Endodermal cell (in vitro differentiated cells): ENCODE results near the gene WASF2. TPM values are rescaled to one million over a fixed set of nuclear protein-coding genes. Genes with fewer than 3 reads are reported as not detected.
A peak's percentile ranks its signal among the peaks of the same experiment; 100 is the strongest.

Source experiments
- DNase-seq: peaks from one replicate; pipeline ENCODE4 v3.0.0-alpha.2; 2017
- H3K27ac ChIP-seq: 2 replicates; pipeline ENCODE4 v1.5.1; 2013; ENCODE audit warnings: mild to moderate bottlenecking, low read depth, low read length, moderate library complexity
- H3K27me3 ChIP-seq: 2 replicates; pipeline ENCODE4 v1.6.1; 2013; ENCODE audit warnings: mild to moderate bottlenecking, low read length, moderate library complexity; ENCODE audit not compliant: insufficient read depth, control insufficient read depth, poor library complexity, severe bottlenecking
- H3K36me3 ChIP-seq: 2 replicates; pipeline ENCODE4 v1.7.0; 2013; ENCODE audit warnings: mild to moderate bottlenecking, low read length, moderate library complexity; ENCODE audit not compliant: control insufficient read depth, insufficient read depth
- H3K4me1 ChIP-seq: one replicate; pipeline ENCODE4 v1.7.0; 2013; ENCODE audit warnings: low read length; ENCODE audit not compliant: control insufficient read depth, insufficient read depth
- H3K4me3 ChIP-seq: 2 replicates; pipeline ENCODE4 v1.5.1; 2013; ENCODE audit warnings: mild to moderate bottlenecking, low read length, moderate library complexity
- H3K9ac ChIP-seq: 2 replicates; pipeline ENCODE4 v1.6.1; 2013; ENCODE audit warnings: mild to moderate bottlenecking, low read length, moderate library complexity; ENCODE audit not compliant: poor library complexity, severe bottlenecking; ENCODE audit errors: extremely low read depth
- H3K9me3 ChIP-seq: 2 replicates; pipeline ENCODE4 v1.6.1; 2013; ENCODE audit warnings: mild to moderate bottlenecking, low read length, moderate library complexity; ENCODE audit not compliant: control insufficient read depth
- H3K27ac Mint-ChIP-seq: 2 replicates; pipeline ENCODE4 v1.8.0; 2020; ENCODE audit warnings: mixed read lengths
- H3K27me3 Mint-ChIP-seq: 2 replicates; pipeline ENCODE4 v1.8.0; 2021; ENCODE audit warnings: mild to moderate bottlenecking, mixed read lengths; ENCODE audit not compliant: insufficient read depth
- H3K36me3 Mint-ChIP-seq: 2 replicates; pipeline ENCODE4 v1.8.0; 2020; ENCODE audit warnings: low read depth, mixed read lengths
- H3K4me1 Mint-ChIP-seq: 2 replicates; pipeline ENCODE4 v1.8.0; 2020; ENCODE audit warnings: mixed read lengths
- H3K4me3 Mint-ChIP-seq: 2 replicates; pipeline ENCODE4 v1.8.0; 2020; ENCODE audit warnings: mild to moderate bottlenecking, moderate library complexity, mixed read lengths
- H3K9me3 Mint-ChIP-seq: 2 replicates; pipeline ENCODE4 v1.8.0; 2020; ENCODE audit warnings: mild to moderate bottlenecking, mixed read lengths
- WGBS, 2 experiments: methylation state at CpG; one replicate each; pipeline versions ENCODE4 v1.1.5 to v1.1.7; 2013; ENCODE audit warnings: missing lambda C conversion rate in 2 of 2, mixed read lengths in 1 of 2; ENCODE audit not compliant: insufficient coverage in 1 of 2, insufficient read length in 1 of 2; 5-methylcytosine and 5-hydroxymethylcytosine counted together
- total RNA-seq, 2 donors: library from RNA; stranded (reverse); fragmentation: NEBNext Ultra II Directional in 1 of 2; extraction: Animal tissue kit (Norgen Biotek cat#: 25700) in 1 of 2; gene quantifications; 2 replicates in 1 of 2; 3 replicates in 1 of 2; pipeline ENCODE4 v1.2.1, GENCODE V29; 2021
- TF ChIP-seq, protein P1 (sequence below): fragments of 200-600 bp; sonication (generic); conservative IDR thresholded peaks from 2 replicates; pipeline ENCODE4 v1.5.0; 2021; ENCODE audit warnings: antibody characterized with exemption, mild to moderate bottlenecking

WASF2 gene
- total RNA-seq, 2 donors from 2014 or later, result 90.0 to 98.8 TPM

GRCh38 chr1:27366113-27366410 lies 123.9 kb downstream of the WASF2 start:
- no peak overlapping the region for H3K9ac ChIP-seq
- H3K9me3 Mint-ChIP-seq, result no peaks in the 10 kb centered on the region
- TF ChIP-seq, protein P1, sequence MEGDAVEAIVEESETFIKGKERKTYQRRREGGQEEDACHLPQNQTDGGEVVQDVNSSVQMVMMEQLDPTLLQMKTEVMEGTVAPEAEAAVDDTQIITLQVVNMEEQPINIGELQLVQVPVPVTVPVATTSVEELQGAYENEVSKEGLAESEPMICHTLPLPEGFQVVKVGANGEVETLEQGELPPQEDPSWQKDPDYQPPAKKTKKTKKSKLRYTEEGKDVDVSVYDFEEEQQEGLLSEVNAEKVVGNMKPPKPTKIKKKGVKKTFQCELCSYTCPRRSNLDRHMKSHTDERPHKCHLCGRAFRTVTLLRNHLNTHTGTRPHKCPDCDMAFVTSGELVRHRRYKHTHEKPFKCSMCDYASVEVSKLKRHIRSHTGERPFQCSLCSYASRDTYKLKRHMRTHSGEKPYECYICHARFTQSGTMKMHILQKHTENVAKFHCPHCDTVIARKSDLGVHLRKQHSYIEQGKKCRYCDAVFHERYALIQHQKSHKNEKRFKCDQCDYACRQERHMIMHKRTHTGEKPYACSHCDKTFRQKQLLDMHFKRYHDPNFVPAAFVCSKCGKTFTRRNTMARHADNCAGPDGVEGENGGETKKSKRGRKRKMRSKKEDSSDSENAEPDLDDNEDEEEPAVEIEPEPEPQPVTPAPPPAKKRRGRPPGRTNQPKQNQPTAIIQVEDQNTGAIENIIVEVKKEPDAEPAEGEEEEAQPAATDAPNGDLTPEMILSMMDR, result no peak

GRCh38 chr1:27365372-27366112 lies 124.4 kb downstream of the WASF2 start:
- H3K36me3 Mint-ChIP-seq, result no peaks in the 10 kb centered on the region
- no peaks in the 10 kb centered on the region for H3K9me3 ChIP-seq
- H3K27ac Mint-ChIP-seq, result peak overlapping the region; percentile 85
- TF ChIP-seq, protein P1, result no peak
- peak overlapping the region; percentile 70 for H3K4me3 Mint-ChIP-seq
- H3K4me3 ChIP-seq, result peak overlapping the region; percentile 88
- WGBS, 2 experiments, result 9 to 27% methylated on average over 12 to 40 of the region's 40 CpGs
- H3K9ac ChIP-seq, result no peak overlapping the region
- H3K4me1 Mint-ChIP-seq, result peaks cover 12% of the 10 kb centered on the region
- peak; percentile 97 for DNase-seq
- H3K9me3 Mint-ChIP-seq, result no peaks in the 10 kb centered on the region
- peak overlapping the region; percentile 59 for H3K27ac ChIP-seq
- no peaks in the 10 kb centered on the region for H3K4me1 ChIP-seq
- no peaks in the 10 kb centered on the region for H3K36me3 ChIP-seq
- peaks cover 15% of the 10 kb centered on the region for H3K27me3 ChIP-seq
- H3K27me3 Mint-ChIP-seq, result peaks cover 31% of the 10 kb centered on the region

More at GRCh38 chr1:27366113-27366410, 123.9 kb downstream of the WASF2 start:
- peaks cover 10% of the 10 kb centered on the region for H3K27me3 ChIP-seq
- no peaks in the 10 kb centered on the region for H3K4me1 ChIP-seq
- no peaks in the 10 kb centered on the region for H3K9me3 ChIP-seq
- peak overlapping the region; percentile 70 for H3K4me3 Mint-ChIP-seq
- peak overlapping the region; percentile 88 for H3K4me3 ChIP-seq
- H3K27me3 Mint-ChIP-seq, result peaks cover 25% of the 10 kb centered on the region
- H3K27ac Mint-ChIP-seq, result peak overlapping the region; percentile 85
- H3K27ac ChIP-seq, result peak overlapping the region; percentile 59
- peak; percentile 95 for DNase-seq
- 0% methylated on average over 5 to 30 of the region's 30 CpGs for WGBS, 2 experiments
- no peaks in the 10 kb centered on the region for H3K36me3 ChIP-seq
- H3K36me3 Mint-ChIP-seq, result no peaks in the 10 kb centered on the region
- peaks cover 12% of the 10 kb centered on the region for H3K4me1 Mint-ChIP-seq

DNA sequence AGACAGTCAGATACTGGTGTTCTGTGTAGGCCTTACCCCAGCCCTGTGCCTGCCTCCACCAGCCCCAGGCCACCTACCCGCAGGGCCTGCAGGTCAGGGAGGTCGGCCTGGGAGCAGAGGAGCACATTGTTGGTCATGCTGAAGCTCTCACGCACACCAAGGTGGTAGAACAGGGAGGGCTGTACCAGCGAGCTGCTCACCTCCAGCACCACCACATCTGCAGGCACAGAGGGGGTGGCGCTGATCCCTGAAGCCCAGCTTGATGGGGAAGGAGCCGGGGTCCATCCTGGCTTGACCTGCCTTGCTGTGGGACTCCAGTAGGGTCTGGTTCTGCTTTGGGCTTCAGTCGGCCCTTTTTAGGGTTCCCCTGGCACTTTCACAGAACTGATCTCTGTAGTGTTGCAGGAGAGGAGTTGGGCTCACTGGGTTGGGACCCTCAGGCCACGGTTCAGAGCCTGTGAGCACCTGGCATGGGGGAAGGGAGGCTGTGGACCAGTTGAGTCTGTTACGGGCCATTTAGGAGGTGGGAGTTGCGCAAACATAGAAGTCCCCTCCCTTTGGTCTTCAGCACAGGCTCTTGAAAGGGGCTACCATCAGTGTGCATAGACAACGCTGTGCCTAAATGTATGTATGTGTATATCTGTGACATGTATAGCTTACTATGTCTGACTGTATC lies 125.1 kb downstream of the WASF2 start:
- no peaks in the 10 kb centered on the region for H3K4me1 ChIP-seq
- Mint-ChIP-seq H3K27me3 (peaks cover 36% of the 10 kb centered on the region), H3K4me1 (peaks cover 15% of the 10 kb centered on the region), H3K4me3 (no peak overlapping the region), H3K9me3 (no peaks in the 10 kb centered on the region), H3K27ac (no peak overlapping the region), H3K36me3 (no peaks in the 10 kb centered on the region)
- H3K9ac ChIP-seq, result no peak overlapping the region
- H3K27ac ChIP-seq, result no peak overlapping the region
- no peaks in the 10 kb centered on the region for H3K9me3 ChIP-seq
- H3K27me3 ChIP-seq, result peaks cover 21% of the 10 kb centered on the region
- DNase-seq, result no peak
- no peaks in the 10 kb centered on the region for H3K36me3 ChIP-seq
- 81 to 86% methylated on average over 5 to 11 of the region's 11 CpGs for WGBS, 2 experiments
- TF ChIP-seq, protein P1, result no peak
- no peak overlapping the region for H3K4me3 ChIP-seq
